Activated CD4-positive, alpha-beta T cell treated with anti-CD3 and anti-CD28 coated beads, Interleukin-2, amount 10 ng/mL, durations not matched to agents 7 days and 5 days (primary cell): ENCODE results near the gene EXOSC5. TPM values are rescaled to one million over a fixed set of nuclear protein-coding genes. Genes with fewer than 3 reads are reported as not detected.
A peak's percentile ranks its signal among the peaks of the same experiment; 100 is the strongest.
"Not testable (repeated sequence)": the region's sequence is repeated elsewhere in the genome, so short reads cannot be mapped to it uniquely, and the experiment has no call there.

Experiments
- CTCF ChIA-PET: fragments of 350-600 bp; sonication (Branson Sonifier 250); formaldehyde crosslinking; loops from one replicate; lab custom pipeline; 2021; ENCODE audit warnings: antibody characterized with exemption; lab: Charles Lee
- POLR2A ChIA-PET: fragments of 350-600 bp; sonication (Branson Sonifier 250); formaldehyde crosslinking; loops from one replicate; lab custom pipeline; 2021; ENCODE audit warnings: antibody characterized with exemption; lab: Charles Lee
- DNase-seq: peaks from one replicate; pipeline ENCODE4 v3.0.0-alpha.2; 2020
- H3K27ac Mint-ChIP-seq: one replicate; pipeline ENCODE4 v1.8.0; 2021; ENCODE audit warnings: mild to moderate bottlenecking, moderate library complexity, mixed read lengths
- H3K27me3 Mint-ChIP-seq: one replicate; pipeline ENCODE4 v1.8.0; 2021; ENCODE audit warnings: mixed read lengths
- H3K36me3 Mint-ChIP-seq: one replicate; pipeline ENCODE4 v1.8.0; 2021; ENCODE audit warnings: low read depth, mixed read lengths
- H3K4me1 Mint-ChIP-seq: one replicate; pipeline ENCODE4 v1.8.0; 2021; ENCODE audit warnings: mixed read lengths
- H3K4me3 Mint-ChIP-seq: one replicate; pipeline ENCODE4 v1.8.0; 2021; ENCODE audit warnings: mild to moderate bottlenecking, moderate library complexity, mixed read lengths
- H3K9me3 Mint-ChIP-seq: one replicate; pipeline ENCODE4 v1.8.0; 2021; ENCODE audit warnings: mixed read lengths
- total RNA-seq, 2 experiments: library from RNA; stranded (reverse); gene quantifications; one replicate each; pipeline ENCODE4 v1.2.3, GENCODE V29; 2021

EXOSC5 gene
- total RNA-seq, 2 experiments from 2014 or later, result 21.1 to 26.9 TPM

GRCh38 chr19:41355802-41356201, 41.4 kb downstream of the EXOSC5 start:
- peak overlapping the region; percentile 62 for H3K4me3 Mint-ChIP-seq
- no peaks in the 10 kb centered on the region for H3K9me3 Mint-ChIP-seq
- H3K27me3 Mint-ChIP-seq, result no peaks in the 10 kb centered on the region

GRCh38 chr19:41355035-41355434, 42.1 kb downstream of the EXOSC5 start:
- H3K36me3 Mint-ChIP-seq, result peaks cover 33% of the 10 kb centered on the region
- H3K27ac Mint-ChIP-seq, result peak overlapping the region; percentile 97
- peak overlapping the region; percentile 62 for H3K4me3 Mint-ChIP-seq
- H3K27me3 Mint-ChIP-seq, result no peaks in the 10 kb centered on the region
- peaks cover 61% of the 10 kb centered on the region for H3K4me1 Mint-ChIP-seq
- no peaks in the 10 kb centered on the region for H3K9me3 Mint-ChIP-seq
- CTCF ChIA-PET, result interaction anchor here (3.1 kb wide), 1 partner anchor 10 kb away, joined by 30 read pairs; the partner anchor contains the start of gene B9D2
- DNase-seq, result no peak
- POLR2A ChIA-PET, result interaction anchor here (0.8 to 1.2 kb wide), 2 partner anchors 9 to 28 kb away, joined by 4 to 5 read pairs; partner anchors contain the start of gene B9D2

More at GRCh38 chr19:41355802-41356201, 41.4 kb downstream of the EXOSC5 start:
- POLR2A ChIA-PET, result interaction anchor here (0.8 to 1.2 kb wide), 2 partner anchors 8 to 28 kb away, joined by 4 to 5 read pairs; partner anchors contain the start of gene B9D2
- H3K4me1 Mint-ChIP-seq, result peaks cover 58% of the 10 kb centered on the region
- CTCF ChIA-PET, result interaction anchor here (0.7 to 3.1 kb wide), 2 partner anchors 9 to 93 kb away, joined by 3 to 30 read pairs; partner anchors contain the start of gene B9D2
- peak overlapping the region; percentile 97 for H3K27ac Mint-ChIP-seq
- peaks cover 33% of the 10 kb centered on the region for H3K36me3 Mint-ChIP-seq
- no peak for DNase-seq

GRCh38 chr19:41354343-41354953, 42.7 kb downstream of the EXOSC5 start:
- no peaks in the 10 kb centered on the region for H3K9me3 Mint-ChIP-seq
- CTCF ChIA-PET, result interaction anchor here (3.1 kb wide), 1 partner anchor 10 kb away, joined by 30 read pairs; the partner anchor contains the start of gene B9D2
- H3K36me3 Mint-ChIP-seq, result peaks cover 33% of the 10 kb centered on the region
- DNase-seq, result no peak
- POLR2A ChIA-PET, result no interaction called here
- peak overlapping the region; percentile 99 for H3K4me3 Mint-ChIP-seq
- H3K27ac Mint-ChIP-seq, result peak overlapping the region; percentile 97
- no peaks in the 10 kb centered on the region for H3K27me3 Mint-ChIP-seq
- H3K4me1 Mint-ChIP-seq, result peaks cover 62% of the 10 kb centered on the region

- Mint-ChIP-seq H3K27ac (peak within 1 kb of the TSS; percentile 95), H3K4me1 (peaks cover 64% of the 10 kb centered on the region), H3K27me3 (no peaks in the 10 kb centered on the region), H3K36me3 (peaks cover 41% of the 10 kb centered on the region), H3K9me3 (peaks cover 2% of the 10 kb centered on the region), H3K4me3 (peak within 1 kb of the TSS; percentile 99)
- ChIA-PET CTCF (interaction anchor here (0.6 to 3.2 kb wide), 8 partner anchors 11 to 719 kb away, joined by 3 to 31 read pairs (median 4); partner anchors contain the start of genes B9D2 and HNRNPUL1), POLR2A (interaction anchor here (0.6 kb wide), 1 partner anchor 10 kb away, joined by 3 read pairs; the partner anchor contains the start of gene B9D2)
- peak; percentile 92 for DNase-seq
These were observed 43.5 kb downstream of the EXOSC5 start, which contains the start of gene TGFB1 for GRCh38 chr19:41353466-41354342. TSS of gene TGFB1 (minus strand) at chr19:41353922. CDS start at chr19:41353044, 878 bp downstream.

GRCh38 chr19:41352609-41353465, 44.3 kb downstream of the EXOSC5 start:
- peaks cover 3% of the 10 kb centered on the region for H3K9me3 Mint-ChIP-seq
- ChIA-PET CTCF (interaction anchor here (0.6 to 3.2 kb wide), 14 partner anchors 12 to 718 kb away, joined by 3 to 31 read pairs (median 4); partner anchors contain the start of genes B9D2 and HNRNPUL1), POLR2A (interaction anchor here (0.5 to 0.6 kb wide), 2 partner anchors 11 to 46 kb away, joined by 3 read pairs; partner anchors contain the start of gene B9D2)
- no peaks in the 10 kb centered on the region for H3K27me3 Mint-ChIP-seq
- peak; percentile 77 for DNase-seq
- H3K4me1 Mint-ChIP-seq, result peaks cover 62% of the 10 kb centered on the region
- H3K27ac Mint-ChIP-seq, result peak overlapping the region; percentile 95
- peak overlapping the region; percentile 99 for H3K4me3 Mint-ChIP-seq
- peaks cover 46% of the 10 kb centered on the region for H3K36me3 Mint-ChIP-seq

- ChIA-PET POLR2A (interaction anchor here (0.5 to 0.7 kb wide), 2 partner anchors 46 to 92 kb away, joined by 3 read pairs; no protein-coding TSS in a partner anchor), CTCF (interaction anchor here (0.6 to 3.2 kb wide), 15 partner anchors 11 to 202 kb away, joined by 3 to 31 read pairs (median 4); partner anchors contain the start of genes B9D2 and HNRNPUL1)
- Mint-ChIP-seq H3K4me3 (peak overlapping the region; percentile 99), H3K9me3 (peaks cover 3% of the 10 kb centered on the region), H3K27me3 (no peaks in the 10 kb centered on the region), H3K27ac (peak overlapping the region; percentile 90), H3K36me3 (peaks cover 50% of the 10 kb centered on the region), H3K4me1 (peaks cover 59% of the 10 kb centered on the region)
- DNase-seq, result no peak
These were observed 44.9 kb downstream of the EXOSC5 start for GRCh38 chr19:41352279-41352608.

- peak; percentile 87 for DNase-seq
- Mint-ChIP-seq H3K4me1 (peaks cover 54% of the 10 kb centered on the region), H3K27me3 (no peaks in the 10 kb centered on the region), H3K27ac (peak overlapping the region; percentile 90), H3K4me3 (peak overlapping the region; percentile 99), H3K9me3 (peaks cover 3% of the 10 kb centered on the region), H3K36me3 (peaks cover 48% of the 10 kb centered on the region)
- ChIA-PET POLR2A (interaction anchor here (0.7 to 1.1 kb wide), 2 partner anchors 29 to 91 kb away, joined by 3 read pairs; no protein-coding TSS in a partner anchor), CTCF (interaction anchor here (0.5 to 3.2 kb wide), 20 partner anchors 9 to 746 kb away, joined by 3 to 31 read pairs (median 4); partner anchors contain the start of gene B9D2)
These were observed 45.6 kb downstream of the EXOSC5 start for GRCh38 chr19:41351339-41352245.

- ChIA-PET CTCF (interaction anchor here (0.5 to 3.2 kb wide), 13 partner anchors 9 to 745 kb away, joined by 3 to 31 read pairs (median 4); partner anchors contain the start of gene B9D2), POLR2A (interaction anchor here (1.1 kb wide), 1 partner anchor 28 kb away, joined by 3 read pairs; no protein-coding TSS in a partner anchor)
- no peak for DNase-seq
- Mint-ChIP-seq H3K4me3 (peak overlapping the region; percentile 99), H3K27me3 (no peaks in the 10 kb centered on the region), H3K4me1 (peaks cover 51% of the 10 kb centered on the region), H3K9me3 (peaks cover 3% of the 10 kb centered on the region), H3K36me3 (peaks cover 50% of the 10 kb centered on the region), H3K27ac (peak overlapping the region; percentile 90)
These were observed 46.3 kb downstream of the EXOSC5 start for GRCh38 chr19:41350735-41351338.

- H3K4me3 Mint-ChIP-seq, CTCF ChIA-PET, DNase-seq, H3K27me3 Mint-ChIP-seq, H3K9me3 Mint-ChIP-seq, H3K27ac Mint-ChIP-seq: not testable (repeated sequence)
- POLR2A ChIA-PET, result interaction anchor here (0.6 kb wide), 1 partner anchor 148 kb away, joined by 5 read pairs; no protein-coding TSS in a partner anchor
- H3K4me1 Mint-ChIP-seq, result peaks cover 61% of the 10 kb centered on the region
- H3K36me3 Mint-ChIP-seq, result peaks cover 70% of the 10 kb centered on the region
These were observed 50.2 kb downstream of the EXOSC5 start for GRCh38 chr19:41346916-41347315.

- H3K4me3 Mint-ChIP-seq, result no peak overlapping the region
- POLR2A ChIA-PET, result interaction anchor here (0.5 kb wide), 1 partner anchor 8 kb away, joined by 3 read pairs; no protein-coding TSS in a partner anchor
- CTCF ChIA-PET, result interaction anchor here (1.1 kb wide), 1 partner anchor 17 kb away, joined by 3 read pairs; no protein-coding TSS in a partner anchor
- peak overlapping the region; percentile 10 for H3K27ac Mint-ChIP-seq
- H3K36me3 Mint-ChIP-seq, result peaks cover 69% of the 10 kb centered on the region
- no peaks in the 10 kb centered on the region for H3K27me3 Mint-ChIP-seq
- peaks cover 3% of the 10 kb centered on the region for H3K9me3 Mint-ChIP-seq
- peaks cover 60% of the 10 kb centered on the region for H3K4me1 Mint-ChIP-seq
- no peak for DNase-seq
These were observed 53.0 kb downstream of the EXOSC5 start for GRCh38 chr19:41344162-41344561.
